Activated naive CD8-positive, alpha-beta T cell treated with anti-CD3 and anti-CD28 coated beads, Interleukin-2, amount 50 U/mL, for 24 hours (primary cell): ENCODE results near the gene TYW5.
A peak's percentile ranks its signal among the peaks of the same experiment; 100 is the strongest.
"Not testable (repeated sequence)": the region's sequence is repeated elsewhere in the genome, so short reads cannot be mapped to it uniquely, and the experiment has no call there.

Experiments used
- ATAC-seq: fragments of 150-1000 bp; cut with Tn5 transposase; one replicate; pipeline ENCODE4 v1.10.0; 2021
- DNase-seq: peaks from one replicate; pipeline ENCODE4 v3.0.0; 2021
- H3K27ac Mint-ChIP-seq: one replicate; pipeline ENCODE4 v1.8.0; 2021; ENCODE audit warnings: mild to moderate bottlenecking, mixed read lengths
- H3K27me3 Mint-ChIP-seq: one replicate; pipeline ENCODE4 v1.8.0; 2021; ENCODE audit warnings: mixed read lengths
- H3K36me3 Mint-ChIP-seq: one replicate; pipeline ENCODE4 v1.8.0; 2021; ENCODE audit warnings: low read depth, mixed read lengths
- H3K4me1 Mint-ChIP-seq: one replicate; pipeline ENCODE4 v1.8.0; 2021; ENCODE audit warnings: mixed read lengths
- H3K4me3 Mint-ChIP-seq: one replicate; pipeline ENCODE4 v1.8.0; 2021; ENCODE audit warnings: mild to moderate bottlenecking, moderate library complexity, mixed read lengths
- H3K9me3 Mint-ChIP-seq: one replicate; pipeline ENCODE4 v1.8.0; 2021; ENCODE audit warnings: mixed read lengths

The TYW5 gene

GRCh38 chr2:199914372-199914958 is 40.8 kb downstream of the TYW5 start:
- Mint-ChIP-seq H3K4me3 (peak overlapping the region; percentile 12), H3K4me1 (peaks cover 27% of the 10 kb centered on the region)

GRCh38 chr2:199912553-199913114 is 42.7 kb downstream of the TYW5 start:
- ATAC-seq, DNase-seq, H3K27ac Mint-ChIP-seq, H3K27me3 Mint-ChIP-seq, H3K9me3 Mint-ChIP-seq: not testable (repeated sequence)
- Mint-ChIP-seq H3K4me1 (peaks cover 27% of the 10 kb centered on the region), H3K36me3 (peaks cover 36% of the 10 kb centered on the region), H3K4me3 (peak overlapping the region; percentile 97)

More at GRCh38 chr2:199914372-199914958, 40.8 kb downstream of the TYW5 start:
- no peak overlapping the region for H3K27ac Mint-ChIP-seq
- ATAC-seq (no peak), DNase-seq (no peak)
- H3K27me3 Mint-ChIP-seq: no peaks in the 10 kb centered on the region
- peaks cover 48% of the 10 kb centered on the region for H3K36me3 Mint-ChIP-seq
- H3K9me3 Mint-ChIP-seq: peaks cover 8% of the 10 kb centered on the region

GRCh38 chr2:199911877-199912161 is 43.5 kb downstream of the TYW5 start:
- DNase-seq (no peak), ATAC-seq (no peak)
- Mint-ChIP-seq H3K27ac (peak overlapping the region; percentile 92), H3K4me3 (peak overlapping the region; percentile 97), H3K36me3 (peaks cover 28% of the 10 kb centered on the region), H3K4me1 (peaks cover 27% of the 10 kb centered on the region), H3K9me3 (peaks cover 8% of the 10 kb centered on the region), H3K27me3 (no peaks in the 10 kb centered on the region)

GRCh38 chr2:199911052-199911876 is 44.0 kb downstream of the TYW5 start, which contains the start of gene C2orf69:
TSS of gene C2orf69 (plus strand) at chr2:199911293. CDS start at chr2:199911439, 146 bp downstream.
- peak within 1 kb of the TSS; percentile 97 for H3K4me3 Mint-ChIP-seq
- H3K4me1 Mint-ChIP-seq: peaks cover 27% of the 10 kb centered on the region
- H3K9me3 Mint-ChIP-seq: peaks cover 6% of the 10 kb centered on the region
- H3K27ac Mint-ChIP-seq: peak within 1 kb of the TSS; percentile 92
- H3K36me3 Mint-ChIP-seq: peaks cover 22% of the 10 kb centered on the region
- ATAC-seq (peak; percentile 95), DNase-seq (peak; percentile 96)
- H3K27me3 Mint-ChIP-seq: no peaks in the 10 kb centered on the region

- Mint-ChIP-seq H3K4me1 (peaks cover 27% of the 10 kb centered on the region), H3K9me3 (no peaks in the 10 kb centered on the region), H3K4me3 (peak overlapping the region; percentile 97), H3K27me3 (no peaks in the 10 kb centered on the region), H3K36me3 (peaks cover 15% of the 10 kb centered on the region), H3K27ac (peak overlapping the region; percentile 92)
- ATAC-seq: no peak
- DNase-seq: no peak
Measured at GRCh38 chr2:199910338-199911051, 44.8 kb downstream of the TYW5 start.

- peaks cover 8% of the 10 kb centered on the region for H3K4me1 Mint-ChIP-seq
- DNase-seq (no peak), ATAC-seq (no peak)
- H3K27me3 Mint-ChIP-seq: no peaks in the 10 kb centered on the region
- H3K36me3 Mint-ChIP-seq: peaks cover 2% of the 10 kb centered on the region
- H3K27ac Mint-ChIP-seq: no peak overlapping the region
- no peak overlapping the region for H3K4me3 Mint-ChIP-seq
- H3K9me3 Mint-ChIP-seq: no peaks in the 10 kb centered on the region
Measured at GRCh38 chr2:199907008-199907714, 48.1 kb downstream of the TYW5 start.

- Mint-ChIP-seq H3K4me1 (no peaks in the 10 kb centered on the region), H3K36me3 (no peaks in the 10 kb centered on the region), H3K27ac (no peak overlapping the region), H3K9me3 (no peaks in the 10 kb centered on the region), H3K27me3 (peaks cover 3% of the 10 kb centered on the region), H3K4me3 (no peak overlapping the region)
- no peak for DNase-seq
- ATAC-seq: no peak
Measured at GRCh38 chr2:199903111-199903510, 52.2 kb downstream of the TYW5 start.

- Mint-ChIP-seq H3K9me3 (no peaks in the 10 kb centered on the region), H3K4me3 (no peak overlapping the region), H3K4me1 (no peaks in the 10 kb centered on the region), H3K27me3 (peaks cover 3% of the 10 kb centered on the region), H3K27ac (no peak overlapping the region), H3K36me3 (no peaks in the 10 kb centered on the region)
- ATAC-seq (no peak), DNase-seq (no peak)
Measured at GRCh38 chr2:199902486-199903110, 52.7 kb downstream of the TYW5 start.

- H3K4me3 Mint-ChIP-seq: no peak overlapping the region
- no peaks in the 10 kb centered on the region for H3K4me1 Mint-ChIP-seq
- no peaks in the 10 kb centered on the region for H3K9me3 Mint-ChIP-seq
- no peaks in the 10 kb centered on the region for H3K36me3 Mint-ChIP-seq
- no peak for ATAC-seq
- H3K27ac Mint-ChIP-seq: no peak overlapping the region
- H3K27me3 Mint-ChIP-seq: peaks cover 3% of the 10 kb centered on the region
- no peak for DNase-seq
Measured at GRCh38 chr2:199901942-199902341, 53.3 kb downstream of the TYW5 start.

GRCh38 chr2:199896617-199897016 is 58.7 kb downstream of the TYW5 start:
- no peaks in the 10 kb centered on the region for H3K36me3 Mint-ChIP-seq
- no peak for ATAC-seq
- H3K4me3 Mint-ChIP-seq: no peak overlapping the region
- peaks cover 6% of the 10 kb centered on the region for H3K27me3 Mint-ChIP-seq
- no peak for DNase-seq
- no peaks in the 10 kb centered on the region for H3K9me3 Mint-ChIP-seq
- no peaks in the 10 kb centered on the region for H3K4me1 Mint-ChIP-seq
- H3K27ac Mint-ChIP-seq: no peak overlapping the region

GRCh38 chr2:199895406-199895805 is 59.9 kb downstream of the TYW5 start:
- H3K36me3 Mint-ChIP-seq: no peaks in the 10 kb centered on the region
- no peak for ATAC-seq
- no peaks in the 10 kb centered on the region for H3K4me1 Mint-ChIP-seq
- DNase-seq: no peak
- no peak overlapping the region for H3K4me3 Mint-ChIP-seq
- H3K27ac Mint-ChIP-seq: no peak overlapping the region
- H3K9me3 Mint-ChIP-seq: no peaks in the 10 kb centered on the region
- peaks cover 6% of the 10 kb centered on the region for H3K27me3 Mint-ChIP-seq

GRCh38 chr2:199883474-199884212 is 71.6 kb downstream of the TYW5 start:
- no peak for DNase-seq
- H3K4me3 Mint-ChIP-seq: no peak overlapping the region
- no peak for ATAC-seq
- H3K36me3 Mint-ChIP-seq: no peaks in the 10 kb centered on the region
- no peak overlapping the region for H3K27ac Mint-ChIP-seq
- no peaks in the 10 kb centered on the region for H3K4me1 Mint-ChIP-seq
- H3K27me3 Mint-ChIP-seq: peaks cover 12% of the 10 kb centered on the region
- H3K9me3 Mint-ChIP-seq: peaks cover 16% of the 10 kb centered on the region

GRCh38 chr2:199882667-199883066 is 72.6 kb downstream of the TYW5 start:
- H3K4me1 Mint-ChIP-seq: no peaks in the 10 kb centered on the region
- H3K27me3 Mint-ChIP-seq: peaks cover 12% of the 10 kb centered on the region
- H3K9me3 Mint-ChIP-seq: peaks cover 16% of the 10 kb centered on the region
- no peak overlapping the region for H3K4me3 Mint-ChIP-seq
- H3K27ac Mint-ChIP-seq: no peak overlapping the region
- ATAC-seq (no peak), DNase-seq (no peak)
- no peaks in the 10 kb centered on the region for H3K36me3 Mint-ChIP-seq
